SH-SY5Y (cell line): Measurements from ENCODE around the gene NEK5.

Source experiments
- GATA2 ChIP-seq: IDR thresholded peaks from 2 replicates; pipeline ENCODE4 v1.6.1; 2011; ENCODE audit warnings: mild to moderate bottlenecking, low read depth, low read length
- GATA3 ChIP-seq: IDR thresholded peaks from 2 replicates; pipeline ENCODE4 v1.6.1; 2011; ENCODE audit warnings: low read depth, mild to moderate bottlenecking, low read length, moderate library complexity

- TF ChIP-seq GATA2 (no peak), GATA3 (no peak)
Observed at GRCh38 chr13:51995677-51996551, 133.0 kb downstream of the NEK5 start.
